ENCODE results near the gene CAPS. TPM values are rescaled to one million over a fixed set of nuclear protein-coding genes. Genes with fewer than 3 reads are reported as not detected.

Gene CAPS
- total and polyA plus RNA-seq, 12 donors = 1.3 to 14.1 (median 3.0) TPM

DNA sequence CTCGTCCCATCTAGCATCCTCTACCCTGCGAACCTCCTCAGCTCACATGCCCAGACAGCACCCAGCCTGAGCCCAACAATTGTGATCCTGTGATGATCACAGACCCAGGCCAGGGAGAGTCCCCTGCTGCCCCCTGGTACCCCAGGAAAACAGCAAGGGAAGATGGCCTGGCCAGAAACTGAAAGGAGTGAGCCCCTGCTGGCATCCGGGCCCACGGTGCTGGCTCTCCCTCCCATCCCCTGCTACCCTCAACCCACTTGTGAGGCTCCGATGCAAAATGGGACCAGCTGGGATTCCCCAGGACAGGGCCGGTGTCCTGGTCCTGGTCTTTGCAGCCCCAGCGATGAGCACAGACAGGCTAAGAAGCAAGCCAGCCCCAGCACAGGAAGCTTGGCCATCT, 49.8 kb downstream of the CAPS start:
- DNase-seq = no peak
- H3K27ac ChIP-seq = peak overlapping the region in 5 of 10 donors; percentile 38 to 78 (median 68)
- no peaks in the 10 kb centered on the region for H3K9me3 ChIP-seq
- intact Hi-C loops (cut with DNase I) = loop anchor here in 1 of 10 donors (5.0 kb wide), 1 partner anchor 57 kb away; no protein-coding TSS in a partner anchor
- no peak overlapping the region for H3K4me3 ChIP-seq
- H3K27me3 ChIP-seq = no peaks in the 10 kb centered on the region
- TF ChIP-seq, protein P1, sequence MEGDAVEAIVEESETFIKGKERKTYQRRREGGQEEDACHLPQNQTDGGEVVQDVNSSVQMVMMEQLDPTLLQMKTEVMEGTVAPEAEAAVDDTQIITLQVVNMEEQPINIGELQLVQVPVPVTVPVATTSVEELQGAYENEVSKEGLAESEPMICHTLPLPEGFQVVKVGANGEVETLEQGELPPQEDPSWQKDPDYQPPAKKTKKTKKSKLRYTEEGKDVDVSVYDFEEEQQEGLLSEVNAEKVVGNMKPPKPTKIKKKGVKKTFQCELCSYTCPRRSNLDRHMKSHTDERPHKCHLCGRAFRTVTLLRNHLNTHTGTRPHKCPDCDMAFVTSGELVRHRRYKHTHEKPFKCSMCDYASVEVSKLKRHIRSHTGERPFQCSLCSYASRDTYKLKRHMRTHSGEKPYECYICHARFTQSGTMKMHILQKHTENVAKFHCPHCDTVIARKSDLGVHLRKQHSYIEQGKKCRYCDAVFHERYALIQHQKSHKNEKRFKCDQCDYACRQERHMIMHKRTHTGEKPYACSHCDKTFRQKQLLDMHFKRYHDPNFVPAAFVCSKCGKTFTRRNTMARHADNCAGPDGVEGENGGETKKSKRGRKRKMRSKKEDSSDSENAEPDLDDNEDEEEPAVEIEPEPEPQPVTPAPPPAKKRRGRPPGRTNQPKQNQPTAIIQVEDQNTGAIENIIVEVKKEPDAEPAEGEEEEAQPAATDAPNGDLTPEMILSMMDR (IDR thresholded peaks at IDR 0.05) = no peak
- peaks cover 0 to 11% (median 0%) of the 10 kb centered on the region in 9 donors for H3K36me3 ChIP-seq
- no peak for ATAC-seq
- 90% methylated on average over 7 of the region's 7 CpGs for WGBS, 2 donors
- H3K4me1 ChIP-seq = peaks cover 49 to 100% (median 97%) of the 10 kb centered on the region in 9 donors

DNA sequence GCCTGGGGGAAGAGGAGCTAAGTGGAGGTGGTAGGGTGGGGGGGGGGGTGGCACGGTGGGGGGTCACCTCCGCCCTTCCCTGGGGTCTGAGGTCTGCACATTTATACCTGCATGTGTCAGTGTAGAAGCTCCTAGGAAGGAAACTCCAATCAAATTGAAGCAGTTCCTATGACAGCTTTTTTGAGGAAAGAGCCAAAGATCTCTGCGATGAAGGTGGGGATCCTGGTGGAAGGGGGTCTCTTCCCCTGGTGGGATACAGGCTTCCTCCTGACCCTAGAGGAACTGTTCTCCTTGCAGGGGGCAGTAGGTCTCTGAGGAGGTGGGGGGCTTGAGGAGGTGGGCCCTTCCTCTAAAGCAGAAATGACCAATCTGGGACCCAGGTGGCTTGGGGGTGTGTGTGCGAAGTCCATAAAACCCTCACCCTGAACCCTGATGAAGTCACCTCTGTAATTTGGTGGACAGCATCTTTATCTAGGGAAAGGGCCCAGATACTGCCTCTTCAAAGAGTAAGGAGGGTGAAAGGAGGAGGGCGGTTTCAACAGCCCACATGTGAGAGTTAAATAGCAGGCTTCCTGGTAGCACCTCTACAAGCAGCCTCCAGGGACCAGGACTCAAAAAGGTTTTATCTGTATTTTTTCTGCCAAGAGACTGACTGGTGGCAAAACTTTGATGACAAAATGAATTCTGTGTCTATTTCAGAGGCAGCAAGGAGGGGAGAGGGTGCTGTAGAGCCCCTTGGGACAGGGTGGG, 50.9 kb downstream of the CAPS start:
- no peak for ATAC-seq
- 79 to 89% methylated on average over 5 of the region's 5 CpGs for WGBS, 2 donors
- Histone ChIP-seq H3K36me3 (peaks cover 0 to 19% (median 0%) of the 10 kb centered on the region in 9 donors), H3K27ac (peak overlapping the region in 4 of 10 donors; percentile 10 to 73 (median 45)), H3K27me3 (no peaks in the 10 kb centered on the region), H3K4me3 (no peak overlapping the region), H3K4me1 (peaks cover 46 to 100% (median 98%) of the 10 kb centered on the region in 9 donors), H3K9me3 (no peaks in the 10 kb centered on the region)
- intact Hi-C loops (cut with DNase I) = loop anchor here in 1 of 10 donors (5.0 kb wide), 1 partner anchor 58 kb away; no protein-coding TSS in a partner anchor
- TF ChIP-seq, protein P1 (IDR thresholded peaks at IDR 0.05) = no peak
- no peak for DNase-seq

Other genes with a start within 250 kb of the CAPS start
- 100 to 1,000 TPM; 122 to 173 (median 133) TPM for gene MICOS13, start 233.7 kb upstream of the CAPS start, total RNA-seq
- gene MICOS13, start 233.7 kb upstream of the CAPS start, polyA plus RNA-seq = 100 to 1,000 TPM; 263 to 658 TPM
- gene HSD11B1L, start 233.2 kb upstream of the CAPS start, total RNA-seq = 1 to 10 TPM; 3.3 to 7.6 (median 4.2) TPM
- gene HSD11B1L, start 233.2 kb upstream of the CAPS start, polyA plus RNA-seq = 10 to 100 TPM in 1 of 2 donors, 1 to 10 TPM in 1; 6.3 to 13.2 TPM
- 100 to 1,000 TPM; 270 to 463 (median 322) TPM for gene RPL36, start 224.0 kb upstream of the CAPS start, total RNA-seq
- 1,000 to 10,000 TPM in 1 of 2 donors, 100 to 1,000 TPM in 1; 980 to 1,152 TPM for gene RPL36, start 224.0 kb upstream of the CAPS start, polyA plus RNA-seq
- 100 to 1,000 TPM in 1 of 10 donors, 10 to 100 TPM in 9; 71.4 to 101 (median 88.5) TPM for gene LONP1, start 194.1 kb upstream of the CAPS start, total RNA-seq
- 100 to 1,000 TPM in 1 of 2 donors, 10 to 100 TPM in 1; 95.0 to 121 TPM for gene LONP1, start 194.1 kb upstream of the CAPS start, polyA plus RNA-seq
- not detected for gene CATSPERD, start 193.6 kb upstream of the CAPS start, total RNA-seq
- not detected for gene CATSPERD, start 193.6 kb upstream of the CAPS start, polyA plus RNA-seq
- gene PRR22, start 129.5 kb upstream of the CAPS start, total RNA-seq = 1 to 10 TPM in 6 of 10 donors, under 1 TPM in 4; 0.59 to 3.0 (median 1.1) TPM
- 1 to 10 TPM; 1.7 to 3.3 TPM for gene PRR22, start 129.5 kb upstream of the CAPS start, polyA plus RNA-seq
- gene DUS3L, start 123.1 kb upstream of the CAPS start, total RNA-seq = 10 to 100 TPM; 11.5 to 27.8 (median 14.2) TPM
- 10 to 100 TPM; 22.7 to 37.7 TPM for gene DUS3L, start 123.1 kb upstream of the CAPS start, polyA plus RNA-seq
- gene NRTN, start 109.2 kb upstream of the CAPS start, total RNA-seq = 10 to 100 TPM in 8 of 10 donors, 1 to 10 TPM in 2; 4.5 to 40.4 (median 14.8) TPM
- 10 to 100 TPM; 15.4 to 38.1 TPM for gene NRTN, start 109.2 kb upstream of the CAPS start, polyA plus RNA-seq
- not detected for gene FUT6, start 74.6 kb upstream of the CAPS start, total RNA-seq
- gene FUT6, start 74.6 kb upstream of the CAPS start, polyA plus RNA-seq = not detected
- gene FUT3, start 62.8 kb upstream of the CAPS start, total RNA-seq = not detected
- gene FUT3, start 62.8 kb upstream of the CAPS start, polyA plus RNA-seq = under 1 TPM in 1 of 2 donors, not detected in 1; 0.01 TPM
- under 1 TPM in 1 of 10 donors, not detected in 9; 0.21 TPM for gene FUT5, start 43.7 kb upstream of the CAPS start, total RNA-seq
- not detected for gene FUT5, start 43.7 kb upstream of the CAPS start, polyA plus RNA-seq
- 100 to 1,000 TPM; 451 to 574 (median 513) TPM for gene NDUFA11, start 10.5 kb upstream of the CAPS start, total RNA-seq
- 1,000 to 10,000 TPM in 1 of 2 donors, 100 to 1,000 TPM in 1; 760 to 1,143 TPM for gene NDUFA11, start 10.5 kb upstream of the CAPS start, polyA plus RNA-seq
- 1 to 10 TPM; 1.3 to 3.9 (median 2.5) TPM for gene VMAC, start 9.4 kb upstream of the CAPS start, total RNA-seq
- 1 to 10 TPM; 1.4 to 5.8 TPM for gene VMAC, start 9.4 kb upstream of the CAPS start, polyA plus RNA-seq
- gene RANBP3, start 63.9 kb downstream of the CAPS start, total RNA-seq = 10 to 100 TPM; 51.4 to 76.1 (median 63.3) TPM
- 10 to 100 TPM; 29.5 to 45.2 TPM for gene RANBP3, start 63.9 kb downstream of the CAPS start, polyA plus RNA-seq
- 10 to 100 TPM in 1 of 10 donors, 1 to 10 TPM in 9; 4.2 to 11.5 (median 5.0) TPM for gene RFX2, start 196.2 kb downstream of the CAPS start, total RNA-seq
- 10 to 100 TPM in 1 of 2 donors, 1 to 10 TPM in 1; 6.6 to 17.4 TPM for gene RFX2, start 196.2 kb downstream of the CAPS start, polyA plus RNA-seq
- not detected for gene ACSBG2, start 221.4 kb downstream of the CAPS start, total RNA-seq
- gene ACSBG2, start 221.4 kb downstream of the CAPS start, polyA plus RNA-seq = not detected